GM19240 (cell line): ENCODE measurements around the gene B3GAT2.

Experiments used
- DNase-seq: peaks from one replicate; pipeline ENCODE4 v3.0.0; 2011; ENCODE audit warnings: low spot score; ENCODE audit not compliant: insufficient read length

The B3GAT2 gene

GRCh38 chr6:70843328-70843918, 113.4 kb downstream of the B3GAT2 start:
- no peak for DNase-seq

GRCh38 chr6:70842541-70842940, 114.3 kb downstream of the B3GAT2 start:
- DNase-seq, result no peak

GRCh38 chr6:70841112-70841511, 115.7 kb downstream of the B3GAT2 start:
- no peak for DNase-seq

GRCh38 chr6:70839286-70840266, 117.3 kb downstream of the B3GAT2 start:
- no peak for DNase-seq

GRCh38 chr6:70838907-70839285, 118.0 kb downstream of the B3GAT2 start:
- no peak for DNase-seq

- no peak for DNase-seq
These were observed 122.3 kb downstream of the B3GAT2 start for GRCh38 chr6:70834520-70834919.

- no peak for DNase-seq
These were observed 125.4 kb downstream of the B3GAT2 start for GRCh38 chr6:70831427-70831826.

- DNase-seq, result no peak
These were observed 133.2 kb downstream of the B3GAT2 start for GRCh38 chr6:70823651-70824050.

- no peak for DNase-seq
These were observed 135.1 kb downstream of the B3GAT2 start for GRCh38 chr6:70821751-70822150.

- DNase-seq, result no peak
These were observed 136.1 kb downstream of the B3GAT2 start for GRCh38 chr6:70820778-70821177.

- no peak for DNase-seq
These were observed 137.2 kb downstream of the B3GAT2 start for GRCh38 chr6:70819646-70820045.

GRCh38 chr6:70813885-70814284, 143.0 kb downstream of the B3GAT2 start:
- no peak for DNase-seq

- no peak for DNase-seq
These were observed 145.1 kb downstream of the B3GAT2 start for GRCh38 chr6:70811788-70812187.
